Left lung (tissue), 10 donors: ENCODE measurements around the gene ASTL. TPM values are rescaled to one million over a fixed set of nuclear protein-coding genes. Genes with fewer than 3 reads are reported as not detected.

ENCODE experiments used
- ATAC-seq: fragments of 200-7000 bp; cut with Tn5 transposase; one replicate; pipeline ENCODE4 v1.9.1; 2020; ENCODE audit warnings: moderate library complexity
- DNase-seq, 4 donors: peaks; one replicate each; pipeline ENCODE4 v3.0.0-alpha.2; 2013 to 2020
- H3K27ac ChIP-seq, 2 donors: fragments of 200-600 bp; sonication (generic) in 1 of 2; one replicate each; pipeline versions ENCODE4 v1.5.0 to v1.8.0; 2020 to 2021
- H3K27me3 ChIP-seq, 2 donors: fragments of 200-600 bp; sonication (generic) in 1 of 2; one replicate each; pipeline versions ENCODE4 v1.5.0 to v1.8.0; 2020 to 2021
- H3K36me3 ChIP-seq, 2 donors: fragments of 200-600 bp; sonication (generic) in 1 of 2; one replicate each; pipeline versions ENCODE4 v1.5.0 to v1.8.0; 2020 to 2021
- H3K4me1 ChIP-seq, 2 donors: fragments of 200-600 bp; one replicate each; pipeline ENCODE4 v1.8.0; 2021
- H3K4me3 ChIP-seq, 2 donors: fragments of 200-600 bp; sonication (generic) in 1 of 2; one replicate each; pipeline versions ENCODE4 v1.5.0 to v1.8.0; 2020 to 2021; ENCODE audit warnings: mild to moderate bottlenecking in 1 of 2
- H3K9me3 ChIP-seq, 2 donors: fragments of 200-600 bp; sonication (generic) in 1 of 2; one replicate each; pipeline versions ENCODE4 v1.5.0 to v1.8.0; 2020 to 2021
- CTCF ChIP-seq, 2 donors: fragments of 200-600 bp; sonication (generic) in 1 of 2; IDR thresholded peaks; one replicate each; pipeline versions ENCODE4 v1.5.0 to v1.8.0; 2021; ENCODE audit warnings: antibody characterized with exemption in 2 of 2
- intact Hi-C, 2 donors: fragments of 100-400 bp; cut with DNase I; formaldehyde crosslinking; loops; one replicate each; pipeline versions ENCODE4 v1.11.2 to v1.14.2; 2022
- polyA plus RNA-seq, 6 donors: library from polyadenylated mRNA; unstranded; fragments of 120-200 nt; gene quantifications; one replicate each; pipeline ENCODE4 v1.2.1, GENCODE V29; 2013; ENCODE audit not compliant: insufficient read length in 6 of 6
- total RNA-seq, 2 donors: library from RNA; stranded (reverse); fragmentation: NEBNext Ultra II Directional; extraction: Animal tissue kit (Norgen Biotek cat#: 25700); gene quantifications; one replicate each; pipeline ENCODE4 v1.2.1, GENCODE V29; 2021
- donor health status: DM: no; HTN: yes; CAD: no.
- donor health status: DM: no; HTN: no; CAD: no.

ASTL gene
- total and polyA plus RNA-seq, 8 donors, result 0.11 to 0.30 (median 0.21) TPM; not detected in 3

- Histone ChIP-seq H3K9me3 (no peaks in the 10 kb centered on the region), H3K4me1 (peaks cover 0 to under 1% of the 10 kb centered on the region in 2 donors), H3K27me3 (peaks cover 0 to 6% of the 10 kb centered on the region in 2 donors), H3K4me3 (no peak overlapping the region), H3K36me3 (no peaks in the 10 kb centered on the region), H3K27ac (no peak overlapping the region)
- no peak for TF ChIP-seq CTCF (IDR thresholded peaks at IDR 0.05)
- peak in 1 of 4 donors; percentile 51 for DNase-seq
- intact Hi-C loops, result no loop called here
- no peak for ATAC-seq
Observed at GRCh38 chr2:96137321-96138178, 752 bp downstream of the ASTL start.

- H3K4me3 ChIP-seq, result no peak overlapping the region
- H3K36me3 ChIP-seq, result no peaks in the 10 kb centered on the region
- no peak overlapping the region for H3K27ac ChIP-seq
- no peaks in the 10 kb centered on the region for H3K9me3 ChIP-seq
- H3K4me1 ChIP-seq, result no peaks in the 10 kb centered on the region
- DNase-seq, result peak in 1 of 4 donors; percentile 25
- peaks cover 0 to 6% of the 10 kb centered on the region in 2 donors for H3K27me3 ChIP-seq
- no peak for TF ChIP-seq CTCF (IDR thresholded peaks at IDR 0.05)
- intact Hi-C loops, result no loop called here
- ATAC-seq, result no peak
Observed at GRCh38 chr2:96136129-96136720, 2.1 kb downstream of the ASTL start.

- Histone ChIP-seq H3K4me3 (no peak overlapping the region), H3K4me1 (no peaks in the 10 kb centered on the region), H3K27me3 (peaks cover 0 to 6% of the 10 kb centered on the region in 2 donors), H3K27ac (no peak overlapping the region), H3K9me3 (no peaks in the 10 kb centered on the region), H3K36me3 (no peaks in the 10 kb centered on the region)
- TF ChIP-seq CTCF (IDR thresholded peaks at IDR 0.05), result no peak
- DNase-seq (peak in 1 of 4 donors; percentile 41), ATAC-seq (no peak)
- intact Hi-C loops, result no loop called here
Observed at GRCh38 chr2:96135621-96136020, 2.7 kb downstream of the ASTL start.

- H3K4me3 ChIP-seq, result no peak overlapping the region
- peaks cover 0 to 6% of the 10 kb centered on the region in 2 donors for H3K27me3 ChIP-seq
- H3K36me3 ChIP-seq, result no peaks in the 10 kb centered on the region
- ATAC-seq, result no peak
- H3K9me3 ChIP-seq, result no peaks in the 10 kb centered on the region
- no peaks in the 10 kb centered on the region for H3K4me1 ChIP-seq
- H3K27ac ChIP-seq, result no peak overlapping the region
- intact Hi-C loops, result no loop called here
- DNase-seq, result peak in 1 of 4 donors; percentile 50
- no peak for TF ChIP-seq CTCF (IDR thresholded peaks at IDR 0.05)
Observed at GRCh38 chr2:96135171-96135570, 3.1 kb downstream of the ASTL start.

- H3K4me3 ChIP-seq, result no peak overlapping the region
- TF ChIP-seq CTCF (IDR thresholded peaks at IDR 0.05), result no peak
- H3K27me3 ChIP-seq, result peaks cover 0 to 6% of the 10 kb centered on the region in 2 donors
- H3K4me1 ChIP-seq, result no peaks in the 10 kb centered on the region
- intact Hi-C loops, result no loop called here
- H3K27ac ChIP-seq, result no peak overlapping the region
- no peaks in the 10 kb centered on the region for H3K36me3 ChIP-seq
- no peaks in the 10 kb centered on the region for H3K9me3 ChIP-seq
- DNase-seq (peak in 1 of 4 donors; percentile 61), ATAC-seq (no peak)
Observed at GRCh38 chr2:96134421-96134820, 3.9 kb downstream of the ASTL start.
